DMS 273 treated with DMSO at 0.1 percent for 48 hours (cell line): ENCODE measurements around the gene KIAA0232.

Experiments
- DNase-seq: peaks from one replicate; lab custom pipeline; 2025; lab: John Stamatoyannopoulos, UW

KIAA0232 gene

DNA sequence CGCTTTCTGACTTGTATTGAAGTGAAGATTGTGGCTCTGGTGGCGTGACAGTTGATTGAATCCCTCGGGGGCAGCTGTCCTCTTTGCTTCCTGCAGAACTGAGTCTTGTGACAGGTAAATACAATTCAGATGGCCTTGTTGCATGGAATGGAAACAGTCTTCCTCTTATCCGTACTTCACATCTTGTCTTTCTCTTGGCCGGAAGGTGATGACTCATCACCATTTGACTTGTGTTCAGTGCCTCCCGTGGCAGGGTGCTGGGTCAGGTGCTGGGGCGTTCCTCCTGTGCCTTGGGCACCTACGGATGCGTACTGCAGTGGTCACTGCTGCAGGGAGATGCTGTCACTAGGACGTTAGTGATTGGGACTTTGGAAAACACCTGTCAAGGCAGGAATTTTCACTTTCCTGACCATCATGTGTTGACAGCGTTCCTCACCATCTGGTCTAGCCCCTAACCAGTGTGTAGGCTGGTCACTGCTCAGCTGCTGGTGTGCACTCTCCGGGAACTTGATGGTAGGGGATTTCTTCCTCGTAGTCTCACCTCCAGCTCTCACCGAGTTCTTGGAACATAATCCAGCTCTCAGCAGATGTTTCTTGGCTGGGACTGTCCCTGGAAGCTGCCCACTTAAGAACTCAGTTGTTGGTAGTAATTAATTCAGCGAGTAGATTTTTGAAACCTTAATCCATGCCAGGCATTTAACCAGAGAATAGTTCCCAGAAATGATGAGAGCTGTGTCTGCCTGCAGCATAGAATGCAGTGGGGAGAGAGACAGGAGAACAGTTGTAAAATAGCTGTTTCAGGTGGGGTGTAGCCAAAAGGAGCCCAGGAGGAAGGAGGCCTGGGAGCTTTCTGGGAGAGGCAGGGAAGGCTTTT lies 134.3 kb downstream of the KIAA0232 start:
- no peak for DNase-seq

DNA sequence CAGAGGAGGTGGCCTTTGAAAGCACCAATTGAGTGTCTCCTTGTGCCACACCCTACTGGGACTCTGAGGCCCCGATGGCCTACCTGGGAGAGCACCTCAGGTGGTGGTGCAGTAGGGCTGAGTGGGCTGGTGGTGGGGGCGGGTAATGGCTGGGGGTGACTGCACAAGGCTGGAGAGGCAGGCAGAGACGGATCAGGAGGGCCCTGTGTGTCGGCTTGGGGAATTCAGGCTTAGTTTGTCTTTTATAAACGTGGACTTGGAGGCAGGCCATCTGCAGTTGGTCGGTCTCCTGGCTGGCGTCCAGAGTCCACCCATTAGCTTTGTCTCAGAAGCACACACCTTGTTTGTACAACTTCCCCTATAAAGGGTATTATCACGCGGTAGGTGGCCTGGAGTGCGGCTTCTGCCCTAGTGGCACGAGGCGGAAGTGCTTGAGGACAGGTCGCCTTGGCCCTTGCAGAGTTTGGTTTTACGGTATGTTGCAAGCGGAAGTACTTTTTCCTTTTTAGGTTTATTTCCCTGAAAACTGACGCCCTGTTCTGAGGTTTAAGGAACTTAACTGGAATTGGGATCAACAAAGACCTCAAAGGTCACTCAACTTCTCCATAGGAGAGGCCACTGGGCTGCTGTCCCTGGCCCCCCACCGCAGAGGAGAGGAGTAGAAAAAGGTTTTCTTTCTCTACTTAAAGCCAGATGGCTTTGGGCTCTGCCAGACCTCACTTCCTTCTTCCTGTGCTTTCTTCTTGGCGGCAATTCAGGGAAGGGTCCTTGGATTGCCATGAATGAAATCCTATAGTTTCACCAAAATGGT lies 135.1 kb downstream of the KIAA0232 start:
- peak; percentile 59 for DNase-seq

GRCh38 chr4:6918338-6918737 lies 135.8 kb downstream of the KIAA0232 start:
- no peak for DNase-seq

DNA sequence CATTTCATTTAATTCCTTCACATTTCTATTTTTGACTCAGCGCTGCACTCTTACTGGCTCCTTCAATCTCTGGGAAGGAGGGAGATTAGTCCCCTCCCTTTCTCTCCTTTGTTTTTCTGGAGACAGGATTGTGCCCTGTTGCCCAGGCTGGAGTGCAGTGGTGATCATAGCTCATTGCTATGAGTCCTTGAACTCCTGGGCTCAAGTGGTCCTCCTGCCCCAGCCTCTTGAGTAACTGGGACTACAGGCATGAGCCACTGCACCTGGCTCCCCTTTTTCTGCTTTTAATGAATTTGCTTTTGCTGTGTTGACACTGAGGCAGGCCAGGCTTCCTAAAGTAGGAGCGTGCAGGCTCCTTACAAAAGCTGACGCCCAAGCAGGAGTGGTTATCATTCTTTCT lies 137.6 kb downstream of the KIAA0232 start:
- no peak for DNase-seq

- no peak for DNase-seq
Measured at GRCh38 chr4:6923507-6923906, 141.0 kb downstream of the KIAA0232 start.

GRCh38 chr4:6924361-6924779 lies 141.8 kb downstream of the KIAA0232 start:
- no peak for DNase-seq

DNA sequence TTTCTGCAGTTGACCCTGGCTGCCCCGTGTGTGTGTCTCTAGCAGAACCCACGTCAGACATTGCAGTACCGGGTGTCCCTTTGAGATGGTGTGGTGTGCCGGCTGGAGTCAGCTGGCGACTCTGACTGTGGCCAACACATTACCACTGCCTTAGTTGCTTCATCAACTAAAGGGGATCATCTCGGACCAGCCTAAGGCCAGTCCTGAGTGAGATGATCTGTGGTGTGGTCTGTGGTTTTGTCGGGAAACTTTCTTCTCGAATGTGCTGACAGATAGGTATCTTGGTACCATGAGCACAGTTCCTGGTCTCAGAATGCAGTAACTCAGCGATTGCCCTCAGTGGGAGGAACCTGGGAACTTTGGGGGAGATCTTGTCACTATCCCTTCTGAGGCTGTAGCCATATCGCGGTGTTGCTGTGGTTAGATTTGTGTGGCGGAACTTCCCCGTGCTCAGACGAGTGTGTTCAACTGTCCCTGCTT lies 142.9 kb downstream of the KIAA0232 start:
- DNase-seq: no peak

DNA sequence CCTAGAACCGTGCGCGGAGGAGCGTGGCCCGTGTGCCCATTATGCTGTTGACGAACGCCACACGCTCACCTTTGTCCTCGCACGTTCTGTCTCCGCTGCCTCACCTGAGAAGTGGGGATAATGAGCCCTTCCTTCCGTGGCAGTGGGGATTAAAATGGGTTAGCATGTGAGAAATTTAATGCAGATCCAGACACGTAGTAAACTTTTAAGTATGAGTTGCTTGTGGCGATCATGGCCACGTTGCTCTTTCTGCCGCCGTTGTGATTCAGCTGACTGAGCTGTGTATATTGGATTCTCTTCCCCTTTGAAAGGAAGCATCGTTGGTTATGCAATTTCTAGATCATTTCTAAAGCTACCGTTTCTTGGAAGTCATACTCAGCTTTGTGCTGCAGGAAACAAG lies 143.6 kb downstream of the KIAA0232 start:
- no peak for DNase-seq

- no peak for DNase-seq
Measured at GRCh38 chr4:6926681-6927478, 144.4 kb downstream of the KIAA0232 start.

- no peak for DNase-seq
Measured at GRCh38 chr4:6928081-6928480, 145.6 kb downstream of the KIAA0232 start.

- DNase-seq: no peak
Measured at GRCh38 chr4:6929339-6929811, 146.8 kb downstream of the KIAA0232 start.

GRCh38 chr4:6929812-6930464 lies 147.4 kb downstream of the KIAA0232 start:
- DNase-seq: no peak

- no peak for DNase-seq
Measured at GRCh38 chr4:6932475-6932874, 149.9 kb downstream of the KIAA0232 start.

DNA sequence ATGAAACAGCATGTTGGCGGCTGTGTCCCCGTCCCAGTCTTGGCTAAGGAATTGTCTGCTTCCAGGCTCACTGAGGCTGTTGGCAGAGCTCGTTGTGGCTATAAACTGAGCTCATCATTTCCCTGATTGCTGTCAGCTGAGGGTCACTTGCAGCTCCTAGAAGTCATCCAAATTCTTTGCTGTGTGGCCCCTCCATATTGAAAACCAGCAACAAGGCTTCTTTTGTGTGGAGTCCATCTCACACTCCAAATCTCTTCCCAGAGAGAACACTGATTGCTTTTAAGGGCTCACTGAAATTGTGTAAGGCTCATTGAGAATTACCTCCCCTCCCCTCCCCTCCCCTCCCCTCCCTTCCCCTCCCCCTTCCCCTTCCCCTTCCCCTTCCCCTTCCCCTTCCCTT lies 150.4 kb downstream of the KIAA0232 start:
- DNase-seq: no peak
